NCI-H1092 treated with DMSO at 0.1 percent for 48 hours (cell line): ENCODE measurements around the gene TRPM5.
A peak's percentile ranks its signal among the peaks of the same experiment; 100 is the strongest.

Source experiments
- DNase-seq: peaks from one replicate; lab custom pipeline; 2025; lab: John Stamatoyannopoulos, UW

TRPM5 gene

DNA sequence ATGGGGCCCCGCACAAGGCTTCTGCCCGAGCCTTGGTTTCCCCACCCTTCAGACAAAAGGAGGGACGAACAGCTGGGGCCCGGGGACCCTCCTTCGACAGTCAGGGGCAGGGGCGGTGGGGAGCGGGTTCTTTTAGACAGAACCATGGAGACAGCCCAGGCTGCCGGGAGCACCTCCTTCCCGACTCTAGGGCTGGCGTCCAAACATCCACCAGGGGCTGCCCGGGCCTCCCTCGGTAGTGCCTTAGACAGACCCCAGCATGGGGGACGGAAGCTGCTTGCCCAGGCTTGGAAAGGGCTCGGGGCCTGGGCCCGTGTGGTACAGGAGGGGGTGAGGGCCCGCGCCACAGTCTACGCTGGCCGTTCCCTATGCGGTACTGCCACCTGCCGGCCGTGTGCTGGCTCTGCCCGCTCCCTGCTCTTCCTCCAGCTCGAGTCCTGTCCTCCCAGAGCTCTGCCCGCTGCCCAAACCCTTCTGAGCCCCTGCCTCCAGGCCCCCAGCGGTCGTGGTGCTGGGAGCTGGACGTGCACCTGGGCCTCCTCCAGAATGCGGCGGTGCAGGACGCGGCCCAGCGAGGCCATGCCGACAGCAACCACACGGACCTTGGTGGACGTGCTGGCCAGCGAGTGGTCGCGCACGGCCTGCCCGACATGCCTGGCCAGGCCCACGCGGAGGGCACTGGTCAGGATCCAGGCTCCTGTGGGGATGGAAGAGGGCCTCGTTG is 23.6 kb downstream of the TRPM5 start:
- DNase-seq, result peak; percentile 80

DNA sequence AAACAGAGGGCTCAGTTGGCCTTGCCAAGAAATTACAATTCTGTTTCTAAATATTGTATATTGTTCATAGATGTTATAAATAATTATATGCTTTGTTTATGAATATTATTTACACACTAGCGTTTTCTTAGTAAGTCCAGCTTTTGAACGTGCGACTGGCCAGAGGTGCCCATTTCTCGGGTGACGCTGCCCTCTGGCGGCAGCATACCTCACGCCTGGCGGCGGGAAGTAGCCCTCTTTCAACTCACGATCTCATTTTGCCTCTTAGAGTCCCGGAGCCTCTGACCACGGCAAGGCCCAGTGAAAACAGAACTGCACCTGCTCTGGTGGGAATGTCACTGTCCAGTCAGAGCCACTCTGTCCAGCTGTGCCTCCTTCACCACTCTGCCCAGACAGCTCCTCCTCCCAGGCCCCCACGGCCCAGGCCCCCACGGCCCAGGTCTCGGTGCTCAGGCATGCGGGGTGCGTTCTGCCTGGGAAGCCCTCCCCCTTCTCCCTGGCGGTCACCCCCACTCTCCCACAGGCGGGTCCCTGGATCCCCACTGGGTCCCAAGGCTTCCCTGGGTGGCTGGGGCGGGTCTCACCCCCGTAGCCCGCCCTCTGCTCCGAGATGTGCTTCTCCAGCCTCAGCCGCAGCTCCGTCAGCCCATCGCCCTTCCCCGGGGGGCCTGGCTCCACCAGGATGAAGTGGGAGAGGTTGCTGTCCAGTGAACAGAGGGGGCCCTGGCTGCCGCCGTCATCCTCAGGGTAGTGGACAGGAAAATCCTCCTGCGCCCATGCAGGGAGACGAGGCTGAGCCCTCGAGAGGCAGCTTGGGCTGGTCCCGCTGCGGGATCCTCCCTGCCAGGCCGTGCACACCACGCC is 24.4 kb downstream of the TRPM5 start:
- peak; percentile 75 for DNase-seq

DNA sequence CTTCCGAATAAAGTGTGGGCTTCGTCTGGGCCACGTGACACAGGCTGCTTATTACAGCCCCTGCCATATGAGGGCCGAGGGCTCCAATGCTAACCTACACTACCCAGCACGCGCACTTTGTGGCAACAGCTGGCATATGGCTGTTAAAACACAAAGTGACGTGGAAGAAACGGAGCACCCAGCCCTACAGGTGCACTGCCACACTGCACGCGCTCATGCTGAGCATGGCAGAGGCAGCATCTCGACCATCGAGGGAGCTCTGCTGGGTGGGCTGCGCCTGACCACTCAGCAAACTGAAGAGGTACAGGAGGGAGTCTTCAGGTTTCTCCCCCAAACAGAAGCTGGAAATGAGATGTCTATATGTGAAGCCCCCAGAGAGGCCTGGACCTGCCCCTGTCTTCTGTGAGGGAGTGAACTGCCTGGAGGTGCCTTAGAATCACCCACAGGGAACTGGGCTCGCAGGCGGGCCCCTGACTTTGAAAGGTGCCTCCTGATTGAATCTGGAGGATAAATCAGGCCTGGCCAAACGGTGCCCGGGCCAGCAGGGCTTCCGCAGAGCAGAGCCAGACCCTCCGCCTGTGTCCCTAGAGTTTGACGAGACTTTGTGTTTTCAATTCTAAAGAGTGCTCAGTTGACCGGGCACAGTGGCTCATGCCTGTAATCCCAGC is 25.5 kb downstream of the TRPM5 start:
- no peak for DNase-seq

GRCh38 chr11:2417856-2418692 is 26.2 kb downstream of the TRPM5 start:
- no peak for DNase-seq

DNA sequence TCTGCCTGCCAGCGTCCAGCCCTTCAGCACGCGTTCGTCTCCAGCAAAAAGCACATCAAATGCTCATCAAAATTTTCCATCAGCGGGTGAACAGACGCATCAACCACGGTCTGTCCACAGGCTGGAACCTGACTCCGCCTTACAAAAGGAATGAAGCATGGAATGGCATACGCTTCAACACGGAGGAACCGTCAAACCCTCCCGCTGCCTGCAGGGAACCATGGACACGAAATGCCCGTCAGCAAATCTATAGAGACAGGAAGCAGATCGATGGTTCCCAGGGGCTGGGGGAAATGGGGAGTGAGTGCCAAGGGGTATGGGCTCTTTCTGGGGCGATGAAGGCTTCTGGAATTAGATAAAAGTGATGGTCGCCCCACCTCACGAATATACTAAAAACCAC is 27.5 kb downstream of the TRPM5 start:
- no peak for DNase-seq

DNA sequence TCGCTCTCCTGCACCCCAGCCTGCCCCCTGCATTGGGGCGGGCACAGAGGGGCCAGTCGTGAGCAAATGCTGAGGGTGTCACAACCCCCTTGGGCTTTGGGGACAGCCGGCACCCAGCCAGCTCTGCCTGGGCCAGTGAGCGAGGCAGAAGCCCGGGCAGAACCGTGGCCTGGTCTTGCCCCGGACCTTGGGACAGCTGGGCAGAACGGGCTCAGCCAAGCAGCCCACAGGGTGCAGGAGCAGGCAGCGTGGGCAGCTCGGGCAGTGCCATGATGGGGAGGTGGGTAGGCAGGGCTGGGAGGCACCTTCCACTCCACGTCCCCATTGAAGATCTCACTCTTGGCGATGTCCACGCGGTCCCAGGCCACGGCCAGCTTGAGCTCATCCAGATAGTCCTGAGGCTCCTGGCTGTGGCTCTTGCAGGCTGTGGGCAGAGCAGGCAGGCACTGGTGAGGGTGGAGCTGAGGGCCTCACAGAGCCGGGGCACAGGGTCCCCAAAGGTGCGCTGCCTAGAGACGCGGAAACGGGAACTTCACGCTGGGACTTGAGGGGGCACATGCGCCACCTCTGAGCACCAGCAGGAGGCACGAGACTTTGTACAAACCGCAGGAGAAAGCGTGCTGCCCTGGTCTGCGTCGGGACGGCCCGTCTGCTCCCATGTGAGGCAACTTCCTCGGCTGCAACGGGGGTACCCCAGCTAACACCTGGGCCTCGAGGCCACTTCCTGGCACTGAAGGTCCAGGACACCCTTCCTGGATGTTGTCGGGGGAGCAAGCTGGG is 28.5 kb downstream of the TRPM5 start:
- DNase-seq, result no peak

- DNase-seq, result no peak
These were observed 29.1 kb downstream of the TRPM5 start for GRCh38 chr11:2415171-2415570.

DNA sequence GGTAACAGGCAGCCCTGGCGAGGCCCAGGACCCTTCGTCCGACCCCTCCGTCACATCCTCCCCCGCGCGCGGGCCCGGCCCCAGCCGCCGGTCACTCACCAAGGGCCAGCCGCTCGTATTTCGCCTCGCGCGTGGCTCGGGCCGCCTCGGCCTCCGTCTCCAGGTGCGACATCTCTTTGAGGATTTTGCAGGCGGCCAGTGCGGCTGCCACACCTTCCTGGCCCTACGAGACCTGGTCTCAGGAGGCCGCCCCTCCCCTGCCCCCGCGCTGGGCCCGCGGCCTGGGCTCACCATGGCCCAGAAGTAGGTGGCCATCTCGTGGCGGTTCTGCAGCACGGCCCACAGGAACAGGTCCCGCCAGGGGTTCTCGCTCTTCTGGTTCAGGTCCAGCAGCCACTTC is 29.7 kb downstream of the TRPM5 start:
- DNase-seq, result no peak

- no peak for DNase-seq
These were observed 30.4 kb downstream of the TRPM5 start for GRCh38 chr11:2413742-2414579.

- DNase-seq, result no peak
These were observed 32.0 kb downstream of the TRPM5 start for GRCh38 chr11:2412323-2412722.

DNA sequence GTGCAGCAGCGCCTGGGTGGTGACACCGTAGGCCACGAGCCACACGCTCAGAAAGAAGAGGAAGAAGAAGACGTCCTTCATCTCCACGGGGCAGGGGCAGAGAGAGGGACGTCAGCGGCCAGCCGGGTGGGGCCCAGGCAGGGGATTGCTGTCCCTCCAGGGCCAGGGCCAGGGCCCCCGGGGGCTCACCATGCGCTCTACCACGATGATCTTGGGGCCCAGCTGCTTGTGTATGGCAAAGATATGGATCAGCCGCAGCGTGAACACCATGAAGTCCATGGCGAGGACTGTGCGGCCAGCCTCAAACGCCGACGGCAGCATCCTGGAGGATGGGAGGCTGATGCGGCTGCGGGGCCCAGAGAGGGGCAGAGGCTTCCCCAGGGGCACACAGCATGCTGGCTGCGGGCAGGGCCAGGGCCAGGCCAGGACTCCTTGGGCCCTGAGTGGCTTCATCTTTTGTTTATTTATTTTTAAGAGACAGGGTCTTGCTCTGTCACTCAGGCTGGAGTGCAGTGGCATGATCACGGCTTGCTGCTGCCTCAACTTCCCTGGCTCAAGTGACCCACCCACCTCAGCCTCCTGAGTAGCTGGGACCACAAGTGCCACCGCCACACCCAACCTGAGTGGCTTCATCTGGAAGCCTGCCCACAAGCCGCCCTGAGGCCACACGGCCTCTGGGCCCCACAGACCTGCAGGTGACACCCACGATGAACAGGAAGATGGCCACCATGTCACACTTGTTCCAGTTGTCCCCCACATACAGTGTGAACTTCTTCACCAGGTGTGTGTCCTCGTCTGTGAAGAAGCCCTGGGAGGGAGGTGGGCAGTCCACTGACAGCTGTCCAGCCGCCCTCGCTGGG is 32.6 kb downstream of the TRPM5 start:
- DNase-seq, result no peak

- DNase-seq, result no peak
These were observed 33.7 kb downstream of the TRPM5 start for GRCh38 chr11:2410616-2411015.

GRCh38 chr11:2409611-2410468 is 34.5 kb downstream of the TRPM5 start:
- DNase-seq, result no peak

GRCh38 chr11:2409126-2409525 is 35.2 kb downstream of the TRPM5 start:
- DNase-seq, result no peak

- no peak for DNase-seq
These were observed 35.6 kb downstream of the TRPM5 start for GRCh38 chr11:2408671-2409070.

DNA sequence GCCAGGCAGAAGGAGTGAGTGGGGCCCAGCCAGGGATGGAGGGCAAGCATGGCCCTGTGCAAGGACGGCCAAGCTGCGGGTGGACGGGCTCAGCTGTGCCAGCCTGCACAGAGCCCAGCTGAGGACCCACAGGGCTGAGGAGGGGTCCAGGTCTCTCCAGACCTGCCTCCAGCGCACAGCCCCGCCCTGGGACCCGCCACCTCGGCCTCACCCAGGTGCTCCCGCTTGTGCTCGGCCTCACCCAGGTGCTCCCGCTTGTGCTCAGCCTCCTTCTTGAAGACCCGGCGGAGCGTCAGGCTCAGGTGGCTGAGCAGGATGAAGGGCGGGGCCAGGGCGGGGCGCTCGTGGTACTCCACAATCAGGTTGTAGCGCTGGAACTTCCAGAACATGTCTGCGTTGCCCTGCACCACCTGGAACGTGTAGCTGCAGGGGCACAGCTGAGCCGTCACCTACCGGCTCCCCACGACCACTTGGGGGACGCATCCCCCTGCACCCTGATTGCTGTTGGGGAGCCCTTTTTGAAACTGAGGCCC is 37.4 kb downstream of the TRPM5 start:
- no peak for DNase-seq

GRCh38 chr11:2406451-2406850 is 37.9 kb downstream of the TRPM5 start:
- no peak for DNase-seq

GRCh38 chr11:2404735-2405196 is 39.5 kb downstream of the TRPM5 start:
- DNase-seq, result no peak
